Activated CD8-positive, alpha-beta T cell treated with anti-CD3 and anti-CD28 coated beads for 36 hours (primary cell): ENCODE data around the gene MGAT4B. TPM values are rescaled to one million over a fixed set of nuclear protein-coding genes. Genes with fewer than 3 reads are reported as not detected.

ENCODE experiments used
- ATAC-seq: fragments of 200-7000 bp; cut with Tn5 transposase; one replicate; pipeline ENCODE4 v1.10.0; 2021; ENCODE audit warnings: mild to moderate bottlenecking, moderate library complexity
- CTCF ChIA-PET: fragments of 350-600 bp; sonication (Branson Sonifier 250); formaldehyde crosslinking; loops from one replicate; lab custom pipeline; 2021; ENCODE audit warnings: antibody characterized with exemption; lab: Charles Lee
- POLR2A ChIA-PET: fragments of 350-600 bp; sonication (Branson Sonifier 250); formaldehyde crosslinking; loops from one replicate; lab custom pipeline; 2021; ENCODE audit warnings: antibody characterized with exemption; lab: Charles Lee
- DNase-seq: peaks from one replicate; pipeline ENCODE4 v3.0.0-alpha.2; 2020
- H3K27ac Mint-ChIP-seq: one replicate; pipeline ENCODE4 v1.8.0; 2021; ENCODE audit warnings: mild to moderate bottlenecking, mixed read lengths
- H3K27me3 Mint-ChIP-seq: one replicate; pipeline ENCODE4 v1.8.0; 2021; ENCODE audit warnings: mixed read lengths
- H3K36me3 Mint-ChIP-seq: one replicate; pipeline ENCODE4 v1.8.0; 2021; ENCODE audit warnings: low read depth, mixed read lengths
- H3K4me1 Mint-ChIP-seq: one replicate; pipeline ENCODE4 v1.8.0; 2021; ENCODE audit warnings: low read depth, mixed read lengths
- H3K4me3 Mint-ChIP-seq: one replicate; pipeline ENCODE4 v1.8.0; 2021; ENCODE audit warnings: mild to moderate bottlenecking, moderate library complexity, mixed read lengths
- H3K9me3 Mint-ChIP-seq: one replicate; pipeline ENCODE4 v1.8.0; 2021; ENCODE audit warnings: mixed read lengths
- CTCF ChIP-seq: fragments of 200-600 bp; IDR thresholded peaks from one replicate; pipeline ENCODE4 v1.8.0; 2022; ENCODE audit warnings: antibody characterized with exemption, mild to moderate bottlenecking
- intact Hi-C: fragments of 100-400 bp; cut with micrococcal nuclease; formaldehyde crosslinking; loops from one replicate; pipeline ENCODE4 v1.10.0; 2022
- total RNA-seq, 2 experiments: library from RNA; stranded (reverse); gene quantifications; one replicate each; pipeline ENCODE4 v1.2.3, GENCODE V29; 2021

MGAT4B gene
- total RNA-seq, 2 experiments from 2014 or later, result 62.8 to 65.9 TPM

- CTCF ChIA-PET, result interaction anchor here (0.8 to 0.9 kb wide), 2 partner anchors 36 to 292 kb away, joined by 3 read pairs; no protein-coding TSS in a partner anchor
- DNase-seq, result no peak
- ATAC-seq, result no peak
- Mint-ChIP-seq H3K9me3 (no peaks in the 10 kb centered on the region), H3K4me3 (no peak overlapping the region), H3K36me3 (peaks cover 8% of the 10 kb centered on the region), H3K27me3 (no peaks in the 10 kb centered on the region), H3K27ac (no peak overlapping the region), H3K4me1 (peaks cover 33% of the 10 kb centered on the region)
- no peak for TF ChIP-seq CTCF
- POLR2A ChIA-PET, result interaction anchor here (0.7 to 1.3 kb wide), 2 partner anchors 33 to 66 kb away, joined by 3 read pairs; partner anchors contain the start of gene MAML1
- intact Hi-C loops, result no loop called here
Measured at GRCh38 chr5:179798771-179799643, 7.7 kb downstream of the MGAT4B start.

- ChIA-PET CTCF (interaction anchor here (0.9 to 2.9 kb wide), 3 partner anchors 17 to 293 kb away, joined by 3 to 21 read pairs (median 3); no protein-coding TSS in a partner anchor), POLR2A (interaction anchor here (0.7 to 1.3 kb wide), 2 partner anchors 34 to 65 kb away, joined by 3 read pairs; partner anchors contain the start of gene MAML1)
- Mint-ChIP-seq H3K36me3 (peaks cover 8% of the 10 kb centered on the region), H3K9me3 (no peaks in the 10 kb centered on the region), H3K4me1 (peaks cover 34% of the 10 kb centered on the region), H3K27me3 (no peaks in the 10 kb centered on the region), H3K4me3 (no peak overlapping the region), H3K27ac (no peak overlapping the region)
- no peak for TF ChIP-seq CTCF
- no peak for ATAC-seq
- no peak for DNase-seq
- intact Hi-C loops, result no loop called here
Measured at GRCh38 chr5:179798144-179798770, 8.4 kb downstream of the MGAT4B start.

DNA sequence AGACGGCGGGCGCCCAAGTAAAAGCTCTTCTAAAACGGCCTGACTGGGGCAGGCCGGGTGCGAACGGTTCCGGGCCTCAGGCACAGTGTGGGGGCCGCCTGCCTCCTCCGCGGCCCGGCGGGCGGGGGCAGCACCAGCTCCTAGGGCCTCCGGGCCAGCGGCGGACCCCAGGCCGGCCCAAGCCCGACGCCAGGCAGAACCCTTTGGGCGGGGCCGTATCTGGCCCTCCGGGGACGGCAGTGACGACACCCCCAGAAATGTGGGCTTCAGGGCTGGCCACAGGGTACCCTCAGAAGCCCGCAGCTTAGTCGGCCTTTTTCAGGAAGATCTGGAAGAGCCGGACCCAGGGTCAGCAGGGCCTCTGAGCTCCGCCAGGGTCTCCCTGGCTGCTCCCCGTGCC, 8.9 kb downstream of the MGAT4B start:
- Mint-ChIP-seq H3K27ac (no peak overlapping the region), H3K4me1 (peaks cover 31% of the 10 kb centered on the region), H3K4me3 (no peak overlapping the region), H3K36me3 (peaks cover 8% of the 10 kb centered on the region), H3K27me3 (no peaks in the 10 kb centered on the region), H3K9me3 (no peaks in the 10 kb centered on the region)
- intact Hi-C loops, result no loop called here
- no peak for ATAC-seq
- no peak for TF ChIP-seq CTCF
- ChIA-PET POLR2A (interaction anchor here (0.5 to 1.4 kb wide), 2 partner anchors 24 to 119 kb away, joined by 3 to 4 read pairs; no protein-coding TSS in a partner anchor), CTCF (interaction anchor here (1.2 to 2.9 kb wide), 2 partner anchors 18 to 35 kb away, joined by 3 to 21 read pairs; no protein-coding TSS in a partner anchor)
- no peak for DNase-seq

DNA sequence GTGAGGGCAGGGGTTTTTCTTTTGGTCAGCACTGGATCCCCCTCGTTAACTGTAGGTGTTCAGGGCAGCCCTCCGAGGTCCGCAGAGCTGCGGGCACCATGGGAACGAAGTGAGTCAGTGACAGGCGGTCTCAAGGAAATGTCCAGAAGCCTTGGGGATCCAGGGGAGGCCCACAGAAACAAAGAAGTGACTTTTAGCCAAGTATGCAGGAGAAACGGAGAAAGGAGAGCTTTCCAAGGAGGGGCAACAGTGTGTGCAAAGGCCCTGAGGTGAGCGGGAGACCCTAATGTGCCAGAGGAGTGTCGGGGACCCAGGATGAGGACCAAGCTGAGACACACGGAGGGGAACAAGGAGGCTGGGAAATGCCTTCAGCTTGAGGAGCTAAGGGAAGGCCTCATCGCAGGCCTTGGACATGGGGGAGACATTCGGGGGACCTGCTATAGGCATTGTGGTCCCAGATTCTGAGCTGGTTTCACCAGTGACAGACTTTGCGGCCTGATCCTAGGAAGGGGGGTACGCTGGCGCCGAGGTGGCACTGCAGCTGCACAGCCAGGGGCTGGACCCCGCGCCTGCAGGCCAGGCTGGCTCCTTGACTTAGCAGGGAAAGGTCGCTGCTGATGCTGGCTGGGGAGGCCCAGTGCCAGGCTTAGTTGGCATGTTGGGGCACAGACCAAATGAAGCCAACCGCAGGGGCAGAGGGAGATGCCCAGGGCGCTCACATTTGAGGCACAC, 9.6 kb downstream of the MGAT4B start:
- Mint-ChIP-seq H3K4me3 (peak overlapping the region; percentile 67), H3K27me3 (no peaks in the 10 kb centered on the region), H3K4me1 (peaks cover 28% of the 10 kb centered on the region), H3K27ac (no peak overlapping the region), H3K36me3 (peaks cover 8% of the 10 kb centered on the region), H3K9me3 (no peaks in the 10 kb centered on the region)
- no peak for DNase-seq
- TF ChIP-seq CTCF, result no peak
- POLR2A ChIA-PET, result interaction anchor here (0.5 to 1.8 kb wide), 6 partner anchors 8 to 173 kb away, joined by 3 to 4 read pairs (median 4); partner anchors contain the start of genes HNRNPH1 and MGAT4B
- CTCF ChIA-PET, result interaction anchor here (0.9 to 2.9 kb wide), 8 partner anchors 9 to 118 kb away, joined by 3 to 21 read pairs (median 4); partner anchors contain the start of gene MAML1
- no peak for ATAC-seq
- intact Hi-C loops, result no loop called here
